Measurements from ENCODE around the gene ADAMTS2.

Gene ADAMTS2

DNA sequence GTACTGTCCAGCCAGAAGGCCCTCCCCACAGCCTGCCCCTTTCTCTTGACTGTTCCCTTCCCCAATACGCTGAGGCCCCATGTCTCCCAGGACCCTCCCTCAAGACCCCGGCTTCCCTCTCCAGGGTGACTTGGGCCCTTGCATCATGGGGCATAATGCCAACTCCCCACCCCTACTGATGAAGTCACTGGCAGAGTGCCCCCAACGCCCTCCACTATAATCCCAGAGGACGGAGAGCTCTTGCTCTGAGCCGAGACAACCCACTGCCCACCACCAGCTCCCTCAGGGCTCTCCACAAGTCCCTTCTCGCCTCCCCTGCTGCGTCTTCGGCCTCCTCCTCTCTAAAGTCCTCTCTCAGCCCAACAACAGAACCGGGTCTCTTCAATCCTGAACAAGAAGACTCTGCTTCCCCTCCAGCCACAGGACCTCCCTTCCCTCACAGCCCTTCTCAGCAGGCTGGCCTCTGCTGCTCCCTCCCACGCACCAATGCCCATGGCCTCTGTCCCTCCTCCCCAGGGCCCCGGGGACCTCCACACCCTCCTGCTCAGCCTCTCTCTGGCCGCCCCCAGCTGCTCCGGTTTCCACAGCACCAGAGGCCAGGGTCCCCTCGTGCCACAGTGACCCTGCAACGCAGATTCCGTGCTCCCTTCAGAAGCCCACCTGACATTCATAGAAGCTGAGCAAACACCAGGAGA lies 47.6 kb downstream of the ADAMTS2 start:
- H3K4me1 ChIP-seq (ENCODE audit: control extremely low read depth in 1 of 4, control insufficient read depth in 4 of 4, insufficient read depth in 4 of 4, low read length in 3 of 4), result no peaks in the 10 kb centered on the region
- no peak overlapping the region for H3K27ac ChIP-seq (ENCODE audit: insufficient read depth in 1 of 2, low read depth in 1 of 2, low read length in 2 of 2, poor library complexity in 1 of 2, severe bottlenecking in 2 of 2)
- DNase-seq, result no peak
- CTCF ChIA-PET, result no interaction called here
- peaks cover 0 to 3% (median 0%) of the 10 kb centered on the region in 5 experiments for H3K27me3 ChIP-seq (replicated peaks in 2 of 5; ENCODE audit: control insufficient read depth in 4 of 5, insufficient read depth in 5 of 5, low read length in 4 of 5)
- 96% methylated on average over 15 of the region's 16 CpGs for WGBS (ENCODE audit: insufficient coverage)
- peaks cover 0 to 9% (median 0%) of the 10 kb centered on the region in 5 experiments for H3K9me3 ChIP-seq (ENCODE audit: control extremely low read depth in 1 of 5, control insufficient read depth in 4 of 5, insufficient read depth in 2 of 5, low read depth in 1 of 5, low read length in 4 of 5)
- H3K36me3 ChIP-seq (ENCODE audit: control insufficient read depth in 4 of 4, insufficient read depth in 4 of 4, low read length in 3 of 4), result no peaks in the 10 kb centered on the region
- H3K4me3 ChIP-seq (ENCODE audit: control insufficient read depth in 1 of 7, extremely low read depth in 1 of 7, insufficient read depth in 4 of 7, low read depth in 2 of 7, low read length in 6 of 7), result no peak overlapping the region
- POLR2A ChIA-PET, result no interaction called here

DNA sequence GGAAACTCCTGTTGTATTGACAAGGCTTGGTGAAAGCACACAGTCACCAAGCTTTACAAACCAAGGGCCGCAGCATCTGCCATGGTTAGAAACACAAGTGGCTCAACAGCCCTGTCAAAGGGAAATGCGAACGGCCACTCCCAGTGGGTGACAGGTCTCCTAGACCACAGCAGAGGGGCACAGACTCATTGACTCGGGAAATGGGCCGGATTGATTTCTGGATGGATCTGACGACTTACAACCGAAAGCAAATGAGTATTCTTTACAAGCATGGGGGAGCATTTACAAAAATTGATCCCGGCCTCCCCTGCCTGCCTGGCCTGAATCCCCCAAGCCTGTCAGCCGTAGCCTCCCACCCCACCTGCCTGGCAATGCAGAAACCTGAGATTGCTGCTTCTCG lies 48.2 kb downstream of the ADAMTS2 start:
- WGBS (ENCODE audit: insufficient coverage), result 98% methylated on average over 9 of the region's 10 CpGs
- POLR2A ChIA-PET, result no interaction called here
- Histone ChIP-seq H3K4me3 (ENCODE audit: control insufficient read depth in 1 of 7, extremely low read depth in 1 of 7, insufficient read depth in 4 of 7, low read depth in 2 of 7, low read length in 6 of 7) (no peak overlapping the region), H3K36me3 (ENCODE audit: control insufficient read depth in 4 of 4, insufficient read depth in 4 of 4, low read length in 3 of 4) (no peaks in the 10 kb centered on the region), H3K9me3 (ENCODE audit: control extremely low read depth in 1 of 5, control insufficient read depth in 4 of 5, insufficient read depth in 2 of 5, low read depth in 1 of 5, low read length in 4 of 5) (peaks cover 0 to 9% (median 0%) of the 10 kb centered on the region in 5 experiments), H3K27me3 (replicated peaks in 2 of 5; ENCODE audit: control insufficient read depth in 4 of 5, insufficient read depth in 5 of 5, low read length in 4 of 5) (peaks cover 0 to 3% (median 0%) of the 10 kb centered on the region in 5 experiments), H3K4me1 (ENCODE audit: control extremely low read depth in 1 of 4, control insufficient read depth in 4 of 4, insufficient read depth in 4 of 4, low read length in 3 of 4) (no peaks in the 10 kb centered on the region), H3K27ac (ENCODE audit: insufficient read depth in 1 of 2, low read depth in 1 of 2, low read length in 2 of 2, poor library complexity in 1 of 2, severe bottlenecking in 2 of 2) (no peak overlapping the region)
- DNase-seq, result no peak
- CTCF ChIA-PET, result no interaction called here

DNA sequence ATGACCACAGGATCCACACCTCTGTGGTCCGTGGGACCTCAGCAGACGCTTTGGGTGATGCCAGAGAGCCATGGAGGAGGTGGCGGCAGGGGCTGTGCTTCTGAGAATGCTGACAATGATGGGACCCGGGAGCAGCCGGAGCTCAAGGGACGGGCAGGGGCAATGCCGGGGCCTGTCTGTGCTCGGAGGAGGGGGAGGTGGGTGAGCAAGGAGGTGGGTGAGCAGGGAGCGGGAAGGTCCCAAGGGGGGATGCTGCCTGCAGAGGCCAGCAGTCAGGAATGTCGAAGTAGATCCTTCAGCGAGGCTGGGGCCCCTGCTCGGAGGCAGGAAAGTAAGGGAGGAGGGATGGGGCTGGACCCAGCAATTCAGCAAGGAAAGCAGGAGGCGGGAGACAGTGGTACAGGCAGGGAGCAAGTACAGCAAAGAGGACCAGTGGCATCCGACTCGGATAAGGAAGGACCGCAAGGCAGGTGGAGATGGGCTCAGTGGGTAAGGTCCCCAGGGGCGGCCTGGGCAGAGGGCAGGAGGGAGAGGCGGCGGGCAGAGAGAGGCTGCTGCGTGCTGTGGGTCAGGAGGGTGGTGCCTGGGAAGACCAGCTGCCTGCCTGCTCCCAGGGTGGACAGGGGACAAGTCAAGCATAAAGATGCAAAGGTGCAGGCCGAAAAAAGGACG lies 49.0 kb downstream of the ADAMTS2 start:
- Histone ChIP-seq H3K36me3 (ENCODE audit: control insufficient read depth in 4 of 4, insufficient read depth in 4 of 4, low read length in 3 of 4) (no peaks in the 10 kb centered on the region), H3K9me3 (ENCODE audit: control extremely low read depth in 1 of 5, control insufficient read depth in 4 of 5, insufficient read depth in 2 of 5, low read depth in 1 of 5, low read length in 4 of 5) (peaks cover 0 to 9% (median 0%) of the 10 kb centered on the region in 5 experiments), H3K27ac (ENCODE audit: insufficient read depth in 1 of 2, low read depth in 1 of 2, low read length in 2 of 2, poor library complexity in 1 of 2, severe bottlenecking in 2 of 2) (no peak overlapping the region), H3K4me3 (ENCODE audit: control insufficient read depth in 1 of 7, extremely low read depth in 1 of 7, insufficient read depth in 4 of 7, low read depth in 2 of 7, low read length in 6 of 7) (no peak overlapping the region), H3K27me3 (replicated peaks in 2 of 5; ENCODE audit: control insufficient read depth in 4 of 5, insufficient read depth in 5 of 5, low read length in 4 of 5) (peaks cover 0 to 3% (median 0%) of the 10 kb centered on the region in 5 experiments), H3K4me1 (ENCODE audit: control extremely low read depth in 1 of 4, control insufficient read depth in 4 of 4, insufficient read depth in 4 of 4, low read length in 3 of 4) (no peaks in the 10 kb centered on the region)
- 92% methylated on average over 21 of the region's 22 CpGs for WGBS (ENCODE audit: insufficient coverage)
- ChIA-PET POLR2A (interaction anchor here (0.9 kb wide), 1 partner anchor 19 kb away, joined by 4 read pairs; no protein-coding TSS in a partner anchor), CTCF (no interaction called here)
- no peak for DNase-seq

DNA sequence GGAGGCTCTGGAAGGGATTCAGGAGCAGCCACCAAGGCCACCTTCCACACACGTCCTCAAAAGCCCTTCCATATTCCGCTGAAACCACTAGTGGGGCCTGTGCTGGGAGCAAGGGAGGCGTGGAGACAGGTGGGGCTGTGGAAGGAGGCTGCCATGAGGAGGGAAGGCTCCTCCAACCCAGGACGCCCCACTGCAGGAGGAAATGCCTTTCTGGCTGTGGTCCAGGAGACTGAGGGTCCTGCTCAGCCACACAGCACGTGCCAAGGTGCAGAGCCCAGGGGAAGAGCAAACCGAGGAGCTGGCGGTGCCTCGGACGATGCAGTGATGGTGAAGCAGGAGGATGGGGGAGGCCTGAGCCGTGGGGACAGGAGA lies 49.5 kb downstream of the ADAMTS2 start:
- DNase-seq, result no peak
- Histone ChIP-seq H3K4me1 (ENCODE audit: control extremely low read depth in 1 of 4, control insufficient read depth in 4 of 4, insufficient read depth in 4 of 4, low read length in 3 of 4) (no peaks in the 10 kb centered on the region), H3K9me3 (ENCODE audit: control extremely low read depth in 1 of 5, control insufficient read depth in 4 of 5, insufficient read depth in 2 of 5, low read depth in 1 of 5, low read length in 4 of 5) (peaks cover 0 to 9% (median 0%) of the 10 kb centered on the region in 5 experiments), H3K27ac (ENCODE audit: insufficient read depth in 1 of 2, low read depth in 1 of 2, low read length in 2 of 2, poor library complexity in 1 of 2, severe bottlenecking in 2 of 2) (no peak overlapping the region), H3K4me3 (ENCODE audit: control insufficient read depth in 1 of 7, extremely low read depth in 1 of 7, insufficient read depth in 4 of 7, low read depth in 2 of 7, low read length in 6 of 7) (no peak overlapping the region), H3K27me3 (replicated peaks in 2 of 5; ENCODE audit: control insufficient read depth in 4 of 5, insufficient read depth in 5 of 5, low read length in 4 of 5) (peaks cover 0 to 3% (median 0%) of the 10 kb centered on the region in 5 experiments), H3K36me3 (ENCODE audit: control insufficient read depth in 4 of 4, insufficient read depth in 4 of 4, low read length in 3 of 4) (no peaks in the 10 kb centered on the region)
- WGBS (ENCODE audit: insufficient coverage), result 82% methylated on average over 9 of the region's 10 CpGs
- ChIA-PET CTCF (no interaction called here), POLR2A (interaction anchor here (0.9 kb wide), 1 partner anchor 20 kb away, joined by 4 read pairs; no protein-coding TSS in a partner anchor)

DNA sequence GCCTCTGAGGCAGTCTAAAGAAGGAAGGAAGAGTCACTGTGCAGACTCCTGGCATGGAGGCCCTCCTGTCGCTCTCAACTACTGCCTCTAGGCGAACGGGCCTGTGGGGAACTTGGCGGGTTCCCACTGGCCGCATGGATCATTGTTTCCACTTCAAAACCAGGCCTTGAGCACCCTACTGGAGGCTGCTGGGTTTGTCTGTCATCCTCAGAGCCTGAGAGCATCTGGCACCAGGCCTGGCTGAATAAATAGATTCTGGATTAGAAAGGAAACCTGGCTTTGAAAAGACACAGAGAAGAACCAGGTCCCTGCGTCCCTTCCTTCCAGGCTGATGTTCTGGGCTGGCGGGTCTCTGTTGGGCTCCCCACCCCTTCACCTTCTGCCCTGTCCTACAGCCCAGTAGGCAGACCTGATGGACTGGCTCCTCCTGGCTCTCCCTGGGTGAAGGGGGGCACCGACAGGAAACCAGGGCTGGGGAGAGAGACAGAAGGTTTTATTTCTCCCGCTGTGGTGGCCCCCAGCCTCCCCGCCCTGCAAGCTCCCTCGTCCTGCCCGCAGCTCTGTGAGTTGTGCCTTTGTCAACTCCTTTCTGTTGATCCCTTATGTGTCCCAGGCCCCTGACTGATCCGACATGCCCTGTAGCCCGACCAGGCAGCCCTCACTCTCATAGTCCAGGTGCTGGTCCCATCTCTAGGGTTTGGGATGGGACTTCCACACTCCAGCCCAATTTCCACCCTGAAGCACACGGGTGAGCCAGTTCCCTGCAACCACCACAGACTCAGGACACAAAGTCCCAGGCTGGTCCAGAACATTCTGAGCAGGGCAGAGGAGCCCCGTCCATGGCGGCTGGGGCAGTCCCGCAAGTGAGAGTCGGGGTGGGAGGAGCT lies 50.1 kb downstream of the ADAMTS2 start:
- Histone ChIP-seq H3K4me1 (ENCODE audit: control extremely low read depth in 1 of 4, control insufficient read depth in 4 of 4, insufficient read depth in 4 of 4, low read length in 3 of 4) (no peaks in the 10 kb centered on the region), H3K27ac (ENCODE audit: insufficient read depth in 1 of 2, low read depth in 1 of 2, low read length in 2 of 2, poor library complexity in 1 of 2, severe bottlenecking in 2 of 2) (no peak overlapping the region), H3K9me3 (ENCODE audit: control extremely low read depth in 1 of 5, control insufficient read depth in 4 of 5, insufficient read depth in 2 of 5, low read depth in 1 of 5, low read length in 4 of 5) (peaks cover 0 to 9% (median 0%) of the 10 kb centered on the region in 5 experiments), H3K27me3 (replicated peaks in 2 of 5; ENCODE audit: control insufficient read depth in 4 of 5, insufficient read depth in 5 of 5, low read length in 4 of 5) (peaks cover 0 to 3% (median 0%) of the 10 kb centered on the region in 5 experiments), H3K36me3 (ENCODE audit: control insufficient read depth in 4 of 4, insufficient read depth in 4 of 4, low read length in 3 of 4) (no peaks in the 10 kb centered on the region), H3K4me3 (ENCODE audit: control insufficient read depth in 1 of 7, extremely low read depth in 1 of 7, insufficient read depth in 4 of 7, low read depth in 2 of 7, low read length in 6 of 7) (no peak overlapping the region)
- no peak for DNase-seq
- 90% methylated on average over 15 of the region's 19 CpGs for WGBS (ENCODE audit: insufficient coverage)
- ChIA-PET POLR2A (interaction anchor here (0.9 kb wide), 1 partner anchor 21 kb away, joined by 4 read pairs; no protein-coding TSS in a partner anchor), CTCF (no interaction called here)

DNA sequence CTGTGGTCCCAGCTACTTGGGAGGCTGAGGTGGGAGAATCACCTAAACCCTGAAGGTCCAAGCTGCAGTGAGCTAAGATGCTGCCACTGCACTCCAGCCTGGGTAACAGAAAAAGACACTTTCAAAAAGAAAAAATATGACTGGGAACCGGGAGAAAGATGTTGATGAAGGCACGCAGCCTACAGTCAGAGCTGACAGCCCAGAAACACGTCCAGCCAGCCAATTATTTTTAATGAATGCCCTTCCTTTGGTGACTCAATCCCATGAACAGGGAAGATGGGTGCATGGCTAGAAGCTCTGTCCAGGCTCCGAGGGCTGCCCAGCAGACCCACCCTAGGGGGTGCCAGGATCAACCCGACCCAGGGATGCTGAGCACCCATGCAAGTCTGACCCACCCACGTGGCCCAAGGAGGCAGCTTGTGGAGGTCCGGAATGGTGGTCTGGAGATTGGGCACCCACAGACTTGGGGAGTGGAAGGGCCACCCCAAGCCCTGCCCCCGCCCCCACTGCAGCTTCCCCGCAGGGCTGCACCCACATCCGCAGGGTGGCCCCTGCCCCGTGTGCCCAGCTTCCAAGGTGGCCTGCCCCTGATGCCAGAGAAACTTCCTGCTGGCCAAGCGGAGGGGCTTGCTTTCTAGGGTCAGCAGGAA lies 51.0 kb downstream of the ADAMTS2 start:
- Histone ChIP-seq H3K4me3 (ENCODE audit: control insufficient read depth in 1 of 7, extremely low read depth in 1 of 7, insufficient read depth in 4 of 7, low read depth in 2 of 7, low read length in 6 of 7) (no peak overlapping the region), H3K4me1 (ENCODE audit: control extremely low read depth in 1 of 4, control insufficient read depth in 4 of 4, insufficient read depth in 4 of 4, low read length in 3 of 4) (no peaks in the 10 kb centered on the region), H3K27me3 (replicated peaks in 2 of 5; ENCODE audit: control insufficient read depth in 4 of 5, insufficient read depth in 5 of 5, low read length in 4 of 5) (peaks cover 0 to 3% (median 0%) of the 10 kb centered on the region in 5 experiments), H3K27ac (ENCODE audit: insufficient read depth in 1 of 2, low read depth in 1 of 2, low read length in 2 of 2, poor library complexity in 1 of 2, severe bottlenecking in 2 of 2) (no peak overlapping the region), H3K9me3 (ENCODE audit: control extremely low read depth in 1 of 5, control insufficient read depth in 4 of 5, insufficient read depth in 2 of 5, low read depth in 1 of 5, low read length in 4 of 5) (peaks cover 0 to 7% (median 0%) of the 10 kb centered on the region in 5 experiments), H3K36me3 (ENCODE audit: control insufficient read depth in 4 of 4, insufficient read depth in 4 of 4, low read length in 3 of 4) (no peaks in the 10 kb centered on the region)
- POLR2A ChIA-PET, result no interaction called here
- no peak for DNase-seq
- CTCF ChIA-PET, result no interaction called here
- 97% methylated on average over 11 of the region's 12 CpGs for WGBS (ENCODE audit: insufficient coverage)

Measured in common myeloid progenitor, CD34-positive (primary cell).